HepG2 (cell line): ENCODE measurements around the gene MOAP1. TPM values are rescaled to one million over a fixed set of nuclear protein-coding genes. Genes with fewer than 3 reads are reported as not detected.

Source experiments
- BRCA1 ChIP-seq: sonication (generic); formaldehyde crosslinking; IDR thresholded peaks from 2 replicates; pipeline ENCODE4 v1.4.0; 2020; ENCODE audit warnings: missing genetic modification reagents
- KDM6A ChIP-seq: IDR thresholded peaks from 2 replicates; pipeline ENCODE4 v1.6.1; 2016; ENCODE audit warnings: low read depth
- MAZ ChIP-seq, 2 experiments: sonication (generic) in 1 of 2; formaldehyde crosslinking in 1 of 2; IDR thresholded peaks; 2 replicates each; pipeline versions ENCODE4 v1.5.0 to v1.6.1; 2012 to 2020; ENCODE audit warnings: low read depth in 2 of 2, mild to moderate bottlenecking in 2 of 2, borderline replicate concordance in 1 of 2, improper control_type of control experiment in 1 of 2, low read length in 1 of 2, missing genetic modification reagents in 1 of 2, moderate library complexity in 1 of 2
- MED1 ChIP-seq: sonication (generic); formaldehyde crosslinking; IDR thresholded peaks from 2 replicates; pipeline ENCODE4 v1.4.0; 2020; ENCODE audit warnings: missing genetic modification reagents
- MTF1 ChIP-seq: sonication (generic); formaldehyde crosslinking; IDR thresholded peaks from 2 replicates; pipeline ENCODE4 v1.5.0; 2020; ENCODE audit warnings: missing genetic modification reagents
- SP1 ChIP-seq, 2 experiments: fragments of 450-650 bp in 1 of 2; sonication (generic) in 1 of 2; formaldehyde crosslinking in 1 of 2; IDR thresholded peaks; 2 replicates each; pipeline versions ENCODE4 v1.4.0 to v1.6.1; 2016 to 2020; ENCODE audit warnings: missing genetic modification reagents in 1 of 2
- SYNCRIP ChIP-seq: fragments of 200-400 bp; formaldehyde crosslinking; IDR thresholded peaks from 2 replicates; pipeline ENCODE4 v1.6.1; 2018; ENCODE audit warnings: mild to moderate bottlenecking, low read depth, low read length; ENCODE audit not compliant: insufficient read depth
- TFDP2 ChIP-seq: sonication (generic); formaldehyde crosslinking; IDR thresholded peaks from 2 replicates; pipeline ENCODE4 v1.4.0; 2020; ENCODE audit warnings: missing genetic modification reagents
- ZBTB25 ChIP-seq: IDR thresholded peaks from 2 replicates; pipeline ENCODE4 v1.6.1; 2018; ENCODE audit warnings: missing genetic modification reagents
- ZFP36L1 ChIP-seq: sonication (generic); formaldehyde crosslinking; IDR thresholded peaks from 2 replicates; pipeline ENCODE4 v1.8.0; 2022; ENCODE audit warnings: mild to moderate bottlenecking, missing genetic modification reagents, moderate library complexity
- ZHX1 ChIP-seq: sonication (generic); formaldehyde crosslinking; IDR thresholded peaks from 2 replicates; pipeline ENCODE4 v1.8.1; 2022; ENCODE audit warnings: low read depth, mild to moderate bottlenecking, missing genetic modification reagents
- ZNF407 ChIP-seq: sonication (generic); formaldehyde crosslinking; IDR thresholded peaks from one replicate; pipeline ENCODE4 v1.5.1; 2020; ENCODE audit warnings: mild to moderate bottlenecking, missing genetic modification reagents; ENCODE audit errors: not compliant biosample characterization
- polyA plus RNA-seq, 8 experiments: library from polyadenylated mRNA; depleted of rRNA in 3 of 8; stranded (reverse) in 7 of 8; unstranded in 1 of 8; fragments of >200 nt; fragmentation: Illumina TruSeq in 4 of 8; extraction: Trizol in 4 of 8; gene quantifications; 2 replicates each; pipeline versions ENCODE4 v1.2.1 to v1.2.3, GENCODE V29; 2011 to 2016; ENCODE audit warnings: low read depth in 4 of 8, missing spikeins in 1 of 8, mixed read lengths in 1 of 8; ENCODE audit not compliant: insufficient read depth in 1 of 8
- total RNA-seq, 5 experiments: library from RNA; depleted of rRNA; stranded (reverse); fragments of >200 nt; fragmentation: Illumina TruSeq; extraction: Trizol; gene quantifications; 2 replicates each; pipeline ENCODE4 v1.2.3, GENCODE V29; 2016; ENCODE audit warnings: low read depth in 1 of 5

MOAP1 gene
- total and polyA plus RNA-seq, 2 of the 13 experiments (the other 11 are each of a cell fraction or from before 2014, with no cell fraction given) = 14.6 to 47.0 TPM

- TF ChIP-seq ZNF407 (CRISPR knock-in tag) (no peak), TFDP2 (CRISPR knock-in tag) (no peak), SYNCRIP (no peak), ZHX1 (CRISPR knock-in tag) (no peak), ZBTB25 (CRISPR knock-in tag) (no peak), SP1 (IDR thresholded peaks at IDR 0.05) (no peak), SP1 (CRISPR knock-in tag; IDR thresholded peaks at IDR 0.05) (no peak), MED1 (CRISPR knock-in tag) (no peak), MTF1 (no peak), MAZ (IDR thresholded peaks at IDR 0.05; ENCODE audit: borderline replicate concordance, low read depth, low read length) (no peak), MAZ (CRISPR knock-in tag; IDR thresholded peaks at IDR 0.05; ENCODE audit: low read depth) (0 out of 2 replicates have a peak, but pooled peaks have one; percentile 26), KDM6A (CRISPR knock-in tag) (no peak), ZFP36L1 (CRISPR knock-in tag) (no peak), BRCA1 (CRISPR knock-in tag) (no peak)
These were observed 34.2 kb downstream of the MOAP1 start (continued) for GRCh38 chr14:93150227-93151208.
